EL (cell line): ENCODE results near the gene DYNLT2.
A peak's percentile ranks its signal among the peaks of the same experiment; 100 is the strongest.
"Not testable (repeated sequence)": the region's sequence is repeated elsewhere in the genome, so short reads cannot be mapped to it uniquely, and the experiment has no call there.

Experiments used
- DNase-seq: peaks from one replicate; pipeline ENCODE4 v3.0.0-alpha.2; 2016

Gene DYNLT2

DNA sequence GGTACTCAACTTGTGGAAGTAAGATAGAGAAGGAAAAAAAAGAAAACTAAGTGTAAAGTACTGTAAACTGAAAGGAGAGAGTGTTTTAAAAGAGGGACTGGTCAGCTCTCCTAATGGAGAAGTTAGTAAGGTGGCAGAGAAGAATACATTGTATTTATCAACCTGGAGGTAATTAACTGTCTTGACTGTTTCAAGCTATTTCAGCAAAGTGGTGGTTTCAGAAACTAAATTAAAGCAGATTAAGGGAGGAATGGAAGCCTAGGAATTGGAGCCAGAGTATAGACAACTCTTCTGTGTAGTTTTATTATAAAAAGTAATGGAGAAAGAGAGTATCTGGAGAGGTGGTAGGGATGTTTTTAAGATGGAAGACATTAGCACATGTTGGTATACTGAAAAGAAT is 24.4 kb downstream of the DYNLT2 start:
- no peak for DNase-seq

DNA sequence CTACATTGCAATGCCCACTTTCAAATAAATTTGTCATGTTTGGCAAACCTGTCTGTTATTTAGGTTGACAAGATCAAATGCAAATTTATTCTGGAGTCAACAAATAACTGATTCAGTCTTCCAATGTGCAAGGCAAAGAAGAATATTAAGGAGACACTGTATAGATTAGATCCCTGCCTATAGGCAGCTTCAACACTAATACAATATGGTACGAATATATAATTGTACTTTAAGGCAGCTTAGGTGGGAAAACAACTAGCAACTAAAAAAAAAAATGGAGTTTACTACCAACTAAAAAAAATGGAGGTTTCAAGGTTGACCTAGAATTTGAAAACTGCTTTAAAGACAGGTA is 25.3 kb downstream of the DYNLT2 start:
- no peak for DNase-seq

DNA sequence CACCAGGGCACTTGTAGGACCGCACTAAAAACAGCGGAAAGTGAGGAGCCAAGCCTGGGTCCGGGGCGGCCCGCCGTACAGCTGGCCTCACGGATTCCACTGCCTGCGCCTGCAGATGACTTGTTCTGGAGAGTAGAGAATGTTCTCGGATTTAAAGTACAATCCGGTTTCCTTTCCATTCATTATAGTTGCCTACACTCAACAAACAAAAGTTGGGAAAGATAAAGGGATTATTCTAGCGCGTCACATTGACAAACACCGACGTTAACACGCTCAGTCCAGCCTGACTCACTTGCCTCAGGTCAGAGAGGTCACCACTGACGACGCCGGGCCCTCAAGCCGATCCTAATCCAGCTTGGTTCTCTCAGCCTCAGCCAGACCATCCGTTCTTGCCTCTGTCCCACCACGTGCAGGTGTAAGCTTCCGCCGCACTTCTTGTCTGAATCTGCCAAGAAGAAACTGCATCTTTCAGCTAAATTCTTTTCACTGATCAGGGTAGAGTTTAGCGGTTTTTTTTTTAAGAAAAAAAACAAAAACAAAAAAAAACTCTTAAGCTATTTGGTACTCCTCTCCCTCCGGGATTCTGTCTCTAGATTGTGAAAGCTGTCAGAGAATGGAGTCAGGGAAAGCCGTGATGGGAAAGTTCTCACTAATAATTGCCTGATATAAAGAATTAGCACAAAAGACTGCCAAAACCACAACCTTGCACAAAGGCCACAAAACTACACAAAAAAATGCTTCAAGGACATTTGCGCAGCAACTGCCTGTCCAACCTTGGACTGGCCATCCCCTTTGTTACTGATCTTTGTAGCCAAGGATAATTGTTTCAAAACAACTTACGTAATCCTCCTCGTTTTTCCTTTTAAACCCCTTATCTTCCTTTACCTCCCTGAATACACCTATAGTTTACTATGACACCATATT is 26.0 kb downstream of the DYNLT2 start:
- peak; percentile 83 for DNase-seq

DNA sequence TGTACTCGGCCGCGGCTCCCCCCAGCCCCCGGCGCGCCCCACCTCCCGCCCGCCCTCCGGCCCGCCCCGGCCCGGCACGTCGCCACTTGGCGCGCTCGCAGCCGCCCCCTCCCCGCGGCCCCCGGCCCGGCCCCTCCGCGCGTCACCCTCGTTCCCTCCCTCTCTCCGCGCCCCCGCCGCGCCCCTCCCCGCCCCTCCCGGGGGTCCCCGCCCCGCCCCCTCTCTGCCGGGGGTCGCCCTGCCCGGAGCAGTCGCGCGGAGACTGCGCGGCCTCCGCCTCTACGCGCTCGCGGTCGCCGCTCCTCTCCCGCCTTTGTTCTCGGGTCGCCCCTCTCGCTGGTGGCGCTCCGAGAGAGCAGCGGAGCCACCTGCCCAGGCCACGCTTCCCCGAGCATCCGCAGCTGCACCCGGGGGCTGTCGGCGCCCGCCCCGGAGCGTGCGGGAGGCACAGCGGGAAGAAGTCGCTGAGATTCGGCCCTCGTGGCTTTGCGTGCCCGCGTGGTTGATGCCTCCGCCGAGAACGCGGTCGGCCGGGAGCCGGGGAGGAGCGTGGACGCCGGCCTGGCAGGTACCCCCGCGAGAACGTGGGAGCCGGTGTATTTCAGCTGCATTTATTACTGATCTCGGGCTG is 26.8 kb downstream of the DYNLT2 start, which contains the start of gene PHF10:
PHF10 (minus strand) TSS at position 7 of the 631 bp plus-strand sequence. CDS start 569 bp downstream, outside the sequence.
- peak; percentile 49 for DNase-seq

DNA sequence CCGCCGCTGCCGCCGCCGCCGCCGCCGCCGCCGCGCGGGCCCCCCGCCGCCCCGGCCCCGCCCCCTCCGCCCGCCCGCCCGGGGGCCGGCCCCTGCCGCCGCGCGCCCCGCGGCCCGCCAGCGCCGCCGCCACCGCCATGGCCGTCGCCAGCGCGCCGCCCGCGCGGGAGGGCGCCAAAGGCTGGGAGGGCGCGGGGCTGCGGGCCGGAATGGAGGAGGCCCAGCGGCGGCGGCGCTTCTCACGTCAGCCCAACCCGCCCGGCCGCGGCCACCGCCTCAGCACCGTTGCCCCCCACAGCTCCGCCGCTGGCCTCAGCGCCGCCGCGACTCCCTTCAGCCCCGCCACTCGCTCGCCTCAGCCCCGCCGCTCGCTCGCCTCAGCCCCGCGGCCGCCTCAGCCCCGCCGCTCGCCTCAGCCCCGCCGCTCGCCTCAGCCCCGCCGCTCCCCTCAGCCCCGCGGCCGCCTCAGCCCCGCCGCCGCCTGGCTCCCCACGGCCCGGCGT is 27.3 kb downstream of the DYNLT2 start:
- DNase-seq, result peak; percentile 41

DNA sequence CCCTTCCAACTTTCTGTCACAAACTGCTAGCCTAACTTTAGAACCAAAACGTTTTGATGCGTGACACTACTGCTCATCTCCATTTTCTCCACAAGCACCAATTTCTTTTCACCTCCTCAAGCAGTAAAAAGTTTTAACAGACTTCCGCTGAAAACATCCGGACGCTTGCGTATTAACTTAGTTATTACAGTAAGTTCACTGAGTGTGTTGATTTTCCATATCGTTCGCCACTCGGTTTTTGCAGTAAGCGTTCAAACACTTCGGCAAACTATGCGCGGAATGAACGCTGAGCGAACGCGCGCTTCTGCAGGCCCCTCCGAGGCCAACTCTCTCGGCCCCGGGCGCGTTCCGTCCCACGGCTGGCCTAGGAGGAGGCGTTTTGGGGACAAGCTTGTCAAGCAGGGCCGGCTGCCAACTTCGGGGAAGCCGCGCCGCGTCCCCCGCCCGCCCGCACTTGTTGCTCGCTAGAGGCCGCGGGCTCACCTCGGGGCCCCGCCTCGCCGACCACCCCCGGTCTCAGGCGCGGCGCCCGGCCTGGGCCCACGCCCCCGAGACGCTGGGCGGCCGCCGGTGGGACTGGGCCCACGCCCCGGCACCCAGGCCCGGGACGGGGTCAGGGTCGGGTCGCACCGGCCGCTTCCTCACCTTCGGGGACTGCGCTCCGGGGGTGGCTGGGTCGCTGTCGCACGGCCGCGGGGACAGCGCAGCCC is 28.0 kb downstream of the DYNLT2 start:
- peak; percentile 73 for DNase-seq

DNA sequence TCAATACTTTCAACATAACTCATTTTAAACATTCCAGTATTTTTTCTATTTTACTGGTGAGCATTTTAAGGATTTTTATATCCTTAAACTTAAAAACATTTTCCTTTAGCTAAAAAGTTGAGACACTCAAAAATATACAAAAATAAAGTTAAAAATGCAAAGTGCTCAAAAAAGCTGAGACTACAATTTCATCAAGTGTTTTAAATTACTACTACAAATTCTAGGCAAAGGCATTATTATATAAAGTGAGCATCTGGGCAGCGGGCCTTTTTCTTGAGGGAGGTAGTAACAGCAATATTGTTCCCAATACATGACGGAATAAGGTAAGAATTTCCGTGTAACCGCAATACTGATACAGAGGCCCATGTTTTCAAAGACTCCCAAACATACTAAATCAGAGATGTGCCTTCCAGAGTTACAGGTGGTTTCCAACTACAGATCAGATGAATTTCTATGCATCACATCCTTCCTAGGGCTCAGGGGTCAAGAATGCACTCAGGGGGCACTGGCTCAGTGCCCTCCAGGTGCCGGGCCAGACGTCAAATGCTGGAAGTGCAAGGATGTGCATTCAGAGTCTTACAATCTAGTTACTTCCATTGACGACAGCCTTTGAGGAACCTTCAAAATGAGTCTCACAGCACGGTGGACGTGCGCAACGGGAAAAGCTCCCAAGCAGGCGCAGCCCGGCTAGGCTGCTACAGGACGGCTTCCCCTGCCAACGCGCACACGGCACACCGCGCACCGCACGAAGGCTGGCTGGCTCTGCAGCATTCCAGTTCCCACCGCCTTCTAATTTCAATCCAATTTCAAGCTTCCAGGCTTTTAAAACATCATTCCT is 28.8 kb downstream of the DYNLT2 start:
- DNase-seq, result peak; percentile 71

DNA sequence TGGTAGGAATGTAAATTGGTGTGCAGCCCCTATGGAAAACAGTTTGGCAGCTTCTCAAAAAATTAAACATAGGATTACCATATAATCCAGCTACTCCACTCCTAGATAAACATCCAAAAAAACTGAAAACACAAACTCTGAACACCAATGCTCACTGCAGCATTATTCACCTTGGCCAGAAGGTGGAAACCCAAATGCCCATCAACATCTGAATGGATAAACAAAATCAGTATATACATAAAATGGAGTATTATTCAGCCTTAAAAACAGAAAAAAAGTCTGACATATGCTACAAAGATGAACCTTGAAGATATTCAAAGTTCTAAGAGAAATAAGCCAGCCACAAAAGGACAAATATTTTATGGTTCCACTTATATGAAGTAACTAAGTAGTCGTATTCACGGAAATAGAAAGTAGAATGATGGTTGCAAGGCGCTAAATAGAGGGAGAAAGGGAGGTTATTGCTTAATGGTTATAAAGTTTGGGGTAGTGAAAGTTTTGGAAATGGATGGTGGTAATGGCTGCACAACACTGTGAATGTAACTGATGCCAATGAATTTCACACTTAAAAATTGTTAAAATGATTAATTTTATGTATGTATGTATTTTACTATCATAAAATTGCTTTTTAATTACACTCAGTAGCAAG is 31.0 kb downstream of the DYNLT2 start:
- no peak for DNase-seq

DNA sequence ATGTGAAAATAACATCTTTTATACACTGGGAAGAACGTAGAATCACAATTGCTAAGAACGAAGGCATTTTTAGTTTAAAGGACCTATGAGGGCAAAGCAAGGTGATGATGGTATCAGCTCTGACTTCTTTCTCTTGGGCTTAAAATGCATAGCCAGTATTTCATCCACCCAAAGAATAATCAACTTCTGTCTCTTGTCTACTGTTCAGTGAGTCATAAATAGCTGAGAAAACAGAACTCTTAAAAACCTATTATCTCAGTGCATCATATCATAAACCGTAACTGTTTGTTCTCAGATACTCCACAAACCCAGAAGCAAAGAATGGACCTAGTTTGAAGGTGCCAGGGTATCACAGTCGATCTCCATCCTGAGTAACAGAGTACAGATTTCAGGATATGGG is 32.3 kb downstream of the DYNLT2 start:
- DNase-seq, result no peak

DNA sequence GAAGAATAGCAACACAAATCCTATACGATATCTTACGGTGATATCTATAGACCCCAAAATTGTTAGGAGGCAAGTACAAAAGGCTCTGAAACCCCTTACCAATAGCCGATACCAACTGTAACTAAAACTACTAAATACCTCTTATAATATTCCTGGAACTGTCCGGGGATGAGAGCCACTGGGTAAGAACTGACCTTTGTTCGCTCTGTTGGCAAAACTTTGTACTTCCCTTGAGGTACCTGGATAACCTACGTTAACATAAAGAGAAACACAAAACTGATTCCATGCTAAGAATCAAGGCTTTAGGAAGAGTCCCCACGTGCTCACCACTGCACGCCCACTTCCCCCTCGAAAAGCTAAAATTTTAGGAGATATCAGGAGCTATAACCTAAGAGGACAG is 36.8 kb downstream of the DYNLT2 start:
- no peak for DNase-seq

DNA sequence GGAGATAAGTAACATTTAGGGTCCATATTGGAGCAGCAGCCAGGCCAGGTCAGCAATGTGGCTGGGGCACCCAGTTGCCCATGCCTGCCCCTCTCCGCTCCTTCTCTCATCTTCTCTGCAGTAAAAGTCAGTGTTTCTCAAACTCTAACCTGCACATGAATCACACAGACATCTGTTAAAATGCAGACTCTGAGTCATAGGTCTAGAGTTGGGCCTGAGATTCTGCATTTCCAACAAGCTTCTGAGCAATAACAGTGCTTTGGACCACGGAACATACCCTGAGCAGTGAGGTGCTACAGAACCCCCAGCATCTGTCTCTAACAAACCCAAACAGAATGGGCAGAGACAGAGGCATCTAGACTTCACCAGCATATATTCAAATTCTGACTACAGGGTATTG is 37.2 kb downstream of the DYNLT2 start:
- DNase-seq, result no peak

DNA sequence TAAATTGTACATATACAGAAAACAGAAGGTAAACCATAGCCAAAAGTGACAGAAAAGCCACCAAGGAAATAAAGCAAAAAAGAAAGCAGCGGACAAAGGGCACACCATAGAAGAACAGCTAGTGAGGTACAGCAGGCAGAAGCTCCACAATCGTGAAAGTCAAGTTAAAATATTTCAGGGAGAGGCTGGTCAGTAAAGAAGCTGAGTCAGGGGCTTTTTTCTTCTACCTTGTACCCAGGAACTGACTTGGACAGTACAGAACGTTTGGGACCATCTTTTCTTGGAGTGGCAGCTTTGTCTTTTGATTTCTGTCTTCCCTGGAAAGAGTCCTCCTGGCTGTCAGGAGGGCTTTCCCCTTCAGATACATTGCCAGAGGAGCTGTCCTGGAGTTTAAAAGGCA is 41.4 kb downstream of the DYNLT2 start:
- no peak for DNase-seq

DNA sequence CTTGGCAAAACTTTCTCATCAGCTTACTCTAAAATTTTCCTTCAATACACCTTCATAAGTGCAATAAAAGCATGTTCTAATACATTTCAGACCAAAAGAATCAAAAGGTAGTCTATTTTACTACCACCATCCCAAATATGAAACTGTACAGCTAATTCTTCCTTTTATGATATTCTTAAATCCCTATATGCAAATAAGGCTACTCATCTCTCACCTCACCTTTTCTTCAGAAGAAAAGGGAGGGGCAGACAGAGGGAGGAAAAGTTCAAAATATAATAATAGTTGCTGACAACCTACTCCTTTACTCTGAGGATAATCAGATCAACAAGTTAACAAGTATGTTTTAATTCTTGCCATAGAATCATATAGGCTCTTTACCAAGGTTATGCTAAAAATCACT is 42.1 kb downstream of the DYNLT2 start:
- no peak for DNase-seq

DNA sequence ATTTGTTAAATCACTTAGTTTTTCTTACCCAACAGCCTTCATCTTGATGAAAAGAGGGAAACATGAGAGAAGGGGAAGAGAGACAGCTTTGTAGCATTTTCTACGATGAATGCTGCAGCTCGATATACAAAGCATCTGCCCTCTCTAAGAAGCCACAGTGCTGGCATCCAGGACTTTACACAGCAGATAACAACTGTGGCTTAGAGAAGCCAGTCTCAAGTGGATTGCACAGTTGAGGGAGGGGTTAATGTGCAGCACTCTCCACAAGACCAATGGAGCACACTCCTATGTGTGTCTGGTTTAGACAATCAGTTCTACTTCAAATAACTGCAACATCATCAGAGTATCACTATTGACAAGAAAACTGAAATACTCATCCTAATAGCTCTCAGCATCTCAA is 43.6 kb downstream of the DYNLT2 start:
- DNase-seq, result no peak

DNA sequence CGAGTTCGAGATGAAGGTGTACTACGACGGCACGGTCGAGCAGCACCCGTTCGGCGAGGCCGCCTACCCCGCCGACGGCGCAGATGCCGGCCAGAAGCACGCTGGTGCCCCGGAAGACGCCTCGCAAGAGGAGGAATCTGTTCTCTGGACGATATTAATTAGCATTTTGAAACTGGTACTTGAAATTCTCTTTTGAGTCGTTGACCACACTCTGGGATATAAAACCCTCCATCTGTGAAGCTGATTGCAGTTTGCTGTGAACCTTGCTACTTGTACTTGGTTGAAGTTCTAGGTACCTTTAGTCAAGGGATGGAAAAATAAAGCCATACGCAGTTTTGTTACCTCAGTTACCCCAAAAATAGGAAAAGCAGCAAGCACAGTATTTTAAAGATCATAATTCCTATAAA is 48.5 kb downstream of the DYNLT2 start:
- no peak for DNase-seq

DNA sequence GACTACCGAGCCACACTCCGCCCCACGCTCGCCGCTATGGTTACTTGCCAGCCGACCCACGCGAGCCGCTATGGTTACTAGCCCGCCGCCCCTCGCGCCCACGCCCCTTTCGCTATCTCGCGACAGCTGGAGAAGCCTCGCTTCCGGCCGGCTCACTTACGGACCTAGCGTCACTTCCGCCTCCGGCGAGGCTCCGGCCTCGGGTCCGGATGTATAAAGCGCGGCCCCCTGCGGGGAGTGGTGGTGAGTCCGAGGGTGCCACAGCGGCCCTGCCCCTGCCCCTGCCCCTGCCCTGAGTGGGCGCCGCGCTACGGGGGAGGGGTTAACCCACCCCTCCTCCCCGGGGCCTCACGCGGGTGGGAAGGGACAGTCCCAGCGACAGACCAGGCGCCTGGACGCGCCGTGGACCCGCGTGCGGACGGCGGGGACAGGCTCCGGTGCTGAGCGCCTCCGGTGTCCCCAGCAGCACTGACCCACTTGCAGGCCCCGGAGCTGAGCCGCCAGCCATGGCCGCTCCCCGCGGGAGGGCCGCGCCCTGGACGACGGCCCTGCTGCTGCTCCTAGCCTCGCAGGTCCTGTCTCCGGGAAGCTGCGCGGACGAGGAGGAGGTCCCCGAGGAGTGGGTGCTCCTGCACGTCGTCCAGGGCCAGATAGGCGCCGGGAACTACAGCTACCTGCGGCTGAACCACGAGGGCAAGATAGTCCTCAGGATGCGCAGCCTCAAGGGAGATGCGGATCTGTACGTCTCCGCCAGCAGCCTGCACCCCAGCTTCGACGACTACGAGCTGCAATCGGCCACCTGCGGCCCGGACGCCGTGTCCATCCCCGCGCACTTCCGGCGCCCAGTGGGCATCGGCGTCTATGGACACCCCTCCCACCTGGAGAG is 49.2 kb downstream of the DYNLT2 start, which contains the start of the genes C6orf120 and WDR27:
C6orf120 (plus strand) TSS at position 173 of the 886 bp plus-strand sequence; CDS start at position 507, 334 bp downstream.
WDR27 (minus strand) TSS at position 76 of the 886 bp plus-strand sequence. CDS start 13,024 bp downstream, outside the sequence.
- peak; percentile 97 for DNase-seq

DNA sequence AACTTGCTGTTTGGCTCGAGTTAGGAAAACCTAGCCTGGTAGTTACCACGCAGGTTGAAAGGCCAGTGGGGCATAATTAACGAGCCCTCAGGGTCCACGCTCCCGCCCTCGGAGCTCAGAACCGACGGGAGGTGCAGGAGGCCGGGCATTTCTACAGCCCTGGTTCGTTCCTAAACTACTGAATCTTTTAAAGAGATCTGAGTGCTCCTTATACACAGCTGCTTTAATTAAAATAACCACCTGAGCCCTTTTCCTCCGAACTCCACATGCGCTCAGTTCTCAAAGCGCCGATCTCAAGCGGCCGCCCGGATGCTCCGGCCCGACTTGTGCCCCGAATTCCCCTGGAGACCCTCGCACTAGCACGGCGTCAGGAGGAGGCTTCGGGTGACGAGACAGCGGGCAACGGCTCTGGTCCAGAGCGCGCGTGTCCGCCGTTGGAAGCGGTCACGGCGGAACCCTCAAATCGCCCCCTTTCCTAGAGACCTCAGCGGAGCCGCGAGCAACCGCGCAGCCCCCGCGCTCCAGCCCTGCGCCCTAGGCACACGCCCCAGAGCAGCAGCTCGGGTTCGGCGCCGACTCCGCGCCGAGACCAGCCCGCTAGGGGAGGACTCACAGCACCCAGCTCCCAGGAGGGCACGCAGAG is 49.9 kb downstream of the DYNLT2 start:
- no peak for DNase-seq

DNA sequence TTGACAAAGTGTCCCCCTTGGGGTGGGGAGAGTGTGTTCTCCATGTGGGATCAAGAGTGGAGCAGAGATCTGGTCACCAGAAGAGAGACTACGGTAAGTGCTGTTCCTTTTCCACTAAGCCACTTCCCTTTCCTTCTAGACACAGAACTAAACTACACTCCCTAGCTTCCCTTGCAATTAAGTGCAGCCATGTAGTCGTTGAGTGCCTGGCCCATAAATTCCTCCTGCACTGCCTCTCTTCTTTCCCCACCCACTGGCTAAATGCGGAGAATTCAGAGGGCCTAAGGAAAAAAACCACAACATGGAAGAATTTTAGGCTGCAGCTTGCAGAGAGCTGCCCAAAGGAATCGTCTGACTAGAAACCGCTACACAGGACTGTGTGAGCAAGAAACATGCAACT is 51.1 kb downstream of the DYNLT2 start:
- DNase-seq, result peak; percentile 53

DNA sequence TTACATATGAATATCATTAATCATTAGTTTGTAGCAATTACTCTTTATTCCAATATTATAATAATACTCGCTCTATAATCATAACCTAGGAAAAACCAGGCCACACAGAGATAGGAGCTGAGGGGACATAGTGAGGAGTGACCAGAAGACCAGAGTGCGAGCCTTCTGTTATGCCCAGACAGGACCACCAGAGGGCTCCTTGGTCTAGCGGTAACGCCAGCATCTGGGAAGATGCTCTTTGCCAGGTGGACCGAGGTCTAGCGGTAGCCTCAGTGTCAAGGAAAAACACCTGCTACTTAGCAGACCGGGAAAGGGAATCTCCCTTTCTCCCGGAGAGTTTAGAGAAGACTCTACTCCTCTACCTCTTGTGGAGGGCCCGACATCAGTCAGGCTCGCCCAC is 54.3 kb downstream of the DYNLT2 start:
- DNase-seq, result not testable (repeated sequence)

DNA sequence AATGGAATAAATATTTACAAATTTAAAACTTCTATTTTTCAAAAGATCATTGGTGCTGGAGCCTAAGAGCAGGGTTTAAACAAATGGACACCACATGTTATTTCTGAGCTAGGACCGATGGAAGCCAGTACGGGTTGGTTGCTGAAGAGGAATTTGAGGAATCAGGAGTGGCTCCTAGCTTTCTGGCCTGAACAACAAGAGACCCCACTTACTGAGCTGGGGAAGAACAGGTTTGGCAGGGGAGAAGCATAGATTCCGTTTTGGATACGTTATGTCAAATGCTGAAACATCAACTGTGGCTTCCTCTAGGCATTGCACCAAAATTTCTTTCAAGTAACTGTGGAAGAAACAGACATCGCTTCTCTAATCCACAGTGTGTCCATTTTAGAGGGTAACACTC is 56.2 kb downstream of the DYNLT2 start:
- DNase-seq, result no peak
